Measurements from ENCODE around the gene BAIAP3. TPM values are rescaled to one million over a fixed set of nuclear protein-coding genes. Genes with fewer than 3 reads are reported as not detected.
A peak's percentile ranks its signal among the peaks of the same experiment; 100 is the strongest.

BAIAP3 gene
- total RNA-seq, 3 donors from 2014 or later, result 5.6 to 14.6 (median 5.7) TPM

DNA sequence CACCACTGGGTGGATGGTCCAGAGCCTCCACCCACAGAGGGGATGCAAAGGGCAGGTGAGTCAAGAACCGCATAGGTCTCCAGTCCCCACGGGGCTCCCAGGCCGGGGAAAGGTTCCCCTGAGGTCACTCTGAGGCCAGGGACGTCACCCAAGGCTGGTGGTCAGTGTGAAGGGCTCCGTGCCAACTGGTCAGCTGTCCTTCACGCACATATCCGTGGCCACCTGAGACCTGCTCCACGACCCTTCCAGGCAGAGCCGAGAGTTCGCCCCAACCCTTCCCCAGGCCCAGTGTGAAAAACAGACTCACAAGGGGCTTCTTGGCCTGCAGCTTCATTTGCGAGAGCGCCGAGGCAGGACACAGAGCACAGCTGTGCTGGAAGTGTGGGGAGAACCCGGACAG lies 15.5 kb downstream of the BAIAP3 start:
- Histone ChIP-seq H3K36me3 (ENCODE audit: low read depth) (no peaks in the 10 kb centered on the region), H3K4me1 (ENCODE audit: low read depth) (peaks cover 22% of the 10 kb centered on the region), H3K4me3 (no peak overlapping the region), H3K9me3 (no peaks in the 10 kb centered on the region)
- DNase-seq (no peak), ATAC-seq (no peak)
- intact Hi-C loops (cut with DNase I, micrococcal nuclease), result no loop called here
- TF ChIP-seq, protein P1, sequence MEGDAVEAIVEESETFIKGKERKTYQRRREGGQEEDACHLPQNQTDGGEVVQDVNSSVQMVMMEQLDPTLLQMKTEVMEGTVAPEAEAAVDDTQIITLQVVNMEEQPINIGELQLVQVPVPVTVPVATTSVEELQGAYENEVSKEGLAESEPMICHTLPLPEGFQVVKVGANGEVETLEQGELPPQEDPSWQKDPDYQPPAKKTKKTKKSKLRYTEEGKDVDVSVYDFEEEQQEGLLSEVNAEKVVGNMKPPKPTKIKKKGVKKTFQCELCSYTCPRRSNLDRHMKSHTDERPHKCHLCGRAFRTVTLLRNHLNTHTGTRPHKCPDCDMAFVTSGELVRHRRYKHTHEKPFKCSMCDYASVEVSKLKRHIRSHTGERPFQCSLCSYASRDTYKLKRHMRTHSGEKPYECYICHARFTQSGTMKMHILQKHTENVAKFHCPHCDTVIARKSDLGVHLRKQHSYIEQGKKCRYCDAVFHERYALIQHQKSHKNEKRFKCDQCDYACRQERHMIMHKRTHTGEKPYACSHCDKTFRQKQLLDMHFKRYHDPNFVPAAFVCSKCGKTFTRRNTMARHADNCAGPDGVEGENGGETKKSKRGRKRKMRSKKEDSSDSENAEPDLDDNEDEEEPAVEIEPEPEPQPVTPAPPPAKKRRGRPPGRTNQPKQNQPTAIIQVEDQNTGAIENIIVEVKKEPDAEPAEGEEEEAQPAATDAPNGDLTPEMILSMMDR (IDR thresholded peaks at IDR 0.05), result no peak

DNA sequence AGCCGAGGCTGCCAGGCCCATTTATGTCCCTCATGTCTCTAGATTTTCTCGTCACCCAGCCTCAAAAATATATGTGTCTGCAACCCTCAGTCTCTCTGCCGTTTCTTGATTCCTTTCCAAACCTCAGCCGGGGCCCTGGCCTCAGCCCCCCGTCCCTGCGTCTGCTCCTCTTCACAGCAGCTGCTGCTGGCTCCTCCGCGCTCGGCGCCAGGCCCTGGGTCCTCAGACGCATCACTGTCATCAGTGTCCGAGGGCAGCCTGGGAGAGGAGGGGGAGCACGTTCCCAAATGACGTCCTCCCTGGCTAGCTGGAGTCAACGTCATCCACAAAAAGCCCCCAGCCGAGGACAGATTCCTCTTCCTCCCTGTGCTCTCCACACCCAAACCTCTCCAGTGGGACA lies 15.9 kb downstream of the BAIAP3 start:
- no peak for ATAC-seq
- no peaks in the 10 kb centered on the region for H3K36me3 ChIP-seq (ENCODE audit: low read depth)
- TF ChIP-seq, protein P1 (IDR thresholded peaks at IDR 0.05), result no peak
- DNase-seq, result no peak
- peaks cover 20% of the 10 kb centered on the region for H3K4me1 ChIP-seq (ENCODE audit: low read depth)
- intact Hi-C loops (cut with DNase I, micrococcal nuclease), result no loop called here
- H3K9me3 ChIP-seq, result no peaks in the 10 kb centered on the region
- H3K4me3 ChIP-seq, result no peak overlapping the region

DNA sequence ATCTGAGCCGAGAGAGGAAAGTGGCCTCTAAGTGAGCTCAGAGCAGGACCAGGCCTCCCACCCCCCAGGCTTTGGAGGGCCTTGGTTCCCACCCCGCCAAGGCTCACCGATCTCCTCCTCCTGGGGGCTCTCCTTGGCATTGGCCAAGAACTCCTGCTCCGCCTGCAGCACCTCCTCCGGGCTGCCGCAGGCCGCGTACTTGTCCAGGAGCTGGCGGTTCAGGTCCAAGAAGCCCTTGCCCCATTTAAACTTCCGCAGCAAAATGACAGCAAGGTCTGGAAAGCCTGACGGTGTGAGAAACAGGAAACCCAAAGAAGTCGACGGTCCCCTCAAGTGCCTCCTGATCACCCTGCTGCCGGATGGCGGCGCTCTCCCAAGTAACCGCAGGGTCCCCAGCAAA lies 16.5 kb downstream of the BAIAP3 start:
- no peak for DNase-seq
- no peak for ATAC-seq
- Histone ChIP-seq H3K36me3 (ENCODE audit: low read depth) (no peaks in the 10 kb centered on the region), H3K4me3 (no peak overlapping the region), H3K9me3 (no peaks in the 10 kb centered on the region), H3K4me1 (ENCODE audit: low read depth) (peaks cover 20% of the 10 kb centered on the region)
- intact Hi-C loops (cut with DNase I, micrococcal nuclease), result no loop called here
- TF ChIP-seq, protein P1 (IDR thresholded peaks at IDR 0.05), result no peak

DNA sequence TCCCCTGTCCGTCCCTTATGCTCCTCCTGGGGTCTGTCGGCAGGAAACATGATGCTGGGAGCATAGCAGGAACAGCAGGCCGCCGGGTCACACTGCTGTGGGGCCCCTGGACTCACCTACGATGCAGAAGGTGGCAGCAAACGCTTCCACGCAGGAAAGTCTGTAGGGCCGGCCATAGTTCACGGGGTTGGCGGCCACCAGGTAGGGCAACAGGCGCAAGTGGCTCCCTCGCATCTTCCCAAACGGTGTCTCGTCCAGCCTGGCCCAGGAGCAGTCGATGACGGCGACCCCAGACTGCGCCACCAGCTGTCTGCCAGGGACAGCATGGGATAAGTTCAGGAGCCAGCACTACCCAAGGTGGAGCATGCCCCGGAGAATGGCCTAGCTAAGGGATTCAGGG lies 17.2 kb downstream of the BAIAP3 start:
- ATAC-seq (no peak), DNase-seq (no peak)
- Histone ChIP-seq H3K4me3 (no peak overlapping the region), H3K9me3 (no peaks in the 10 kb centered on the region), H3K4me1 (ENCODE audit: low read depth) (peaks cover 20% of the 10 kb centered on the region), H3K36me3 (ENCODE audit: low read depth) (no peaks in the 10 kb centered on the region)
- intact Hi-C loops (cut with DNase I, micrococcal nuclease), result no loop called here
- TF ChIP-seq, protein P1 (IDR thresholded peaks at IDR 0.05), result no peak

DNA sequence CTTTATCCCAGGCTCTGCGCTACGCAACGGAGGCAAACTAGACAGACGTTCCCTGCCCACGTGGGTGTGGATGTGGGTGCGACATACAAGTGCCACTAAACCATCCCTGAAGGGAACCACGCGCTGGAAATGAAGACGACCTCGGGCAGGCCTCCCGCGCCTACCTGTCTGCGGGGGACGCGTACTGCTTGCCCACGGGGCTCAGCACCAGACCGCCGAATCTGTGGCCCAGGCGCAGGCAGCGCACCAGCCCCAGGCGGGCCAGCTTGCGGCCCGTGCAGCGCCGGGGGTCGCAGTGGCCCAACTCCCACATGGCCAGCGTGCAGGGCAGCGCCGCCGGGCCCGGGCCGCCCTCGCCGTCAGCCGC lies 17.8 kb downstream of the BAIAP3 start:
- no peaks in the 10 kb centered on the region for H3K36me3 ChIP-seq (ENCODE audit: low read depth)
- ATAC-seq, result peak; percentile 16
- intact Hi-C loops (cut with DNase I, micrococcal nuclease), result no loop called here
- TF ChIP-seq, protein P1 (IDR thresholded peaks at IDR 0.05), result no peak
- H3K9me3 ChIP-seq, result no peaks in the 10 kb centered on the region
- H3K4me3 ChIP-seq, result peak overlapping the region; percentile 89
- DNase-seq, result no peak
- H3K4me1 ChIP-seq (ENCODE audit: low read depth), result peaks cover 20% of the 10 kb centered on the region
